KMS-11 (cell line): ENCODE results near the gene SLC6A6.

Experiments used
- H2AFZ ChIP-seq: fragments of 200-600 bp; sonication (generic); 2 replicates; pipeline ENCODE4 v1.6.1; 2016; ENCODE audit warnings: antibody characterized with exemption, mixed run types, low read depth
- H3K27ac ChIP-seq: fragments of 200-600 bp; sonication (generic); 2 replicates; pipeline ENCODE4 v1.6.1; 2016; ENCODE audit warnings: mild to moderate bottlenecking, mixed run types
- H3K27me3 ChIP-seq: fragments of 200-600 bp; sonication (generic); 2 replicates; pipeline ENCODE4 v1.6.1; 2017; ENCODE audit warnings: mild to moderate bottlenecking, low read depth, mixed run types, moderate library complexity; ENCODE audit not compliant: insufficient read depth
- H3K36me3 ChIP-seq: fragments of 200-600 bp; sonication (generic); 2 replicates; pipeline ENCODE4 v1.6.1; 2017; ENCODE audit warnings: mild to moderate bottlenecking, mixed run types; ENCODE audit not compliant: insufficient read depth
- H3K4me1 ChIP-seq: fragments of 200-600 bp; sonication (generic); 2 replicates; pipeline ENCODE4 v1.6.1; 2016; ENCODE audit warnings: mild to moderate bottlenecking, low read depth, mixed run types; ENCODE audit not compliant: poor library complexity, severe bottlenecking
- H3K4me2 ChIP-seq: fragments of 200-600 bp; sonication (generic); 2 replicates; pipeline ENCODE4 v1.7.0; 2016; ENCODE audit warnings: mild to moderate bottlenecking, mixed run types
- H3K4me3 ChIP-seq: fragments of 200-600 bp; sonication (generic); IDR thresholded peaks from 2 replicates; pipeline ENCODE4 v1.6.1; 2017; ENCODE audit warnings: low read depth, low read length, mixed read lengths; ENCODE audit not compliant: insufficient read depth
- H3K79me2 ChIP-seq: fragments of 200-600 bp; sonication (generic); 2 replicates; pipeline ENCODE4 v1.6.1; 2016; ENCODE audit warnings: low read depth, mixed run types; ENCODE audit not compliant: insufficient read depth
- H3K9ac ChIP-seq: fragments of 200-600 bp; sonication (generic); 2 replicates; pipeline ENCODE4 v1.6.1; 2016; ENCODE audit warnings: mild to moderate bottlenecking, mixed run types
- H4K20me1 ChIP-seq: fragments of 200-600 bp; sonication (generic); 2 replicates; pipeline ENCODE4 v1.6.1; 2016; ENCODE audit warnings: mild to moderate bottlenecking, mixed run types; ENCODE audit not compliant: insufficient read depth
- CTCF ChIP-seq: fragments of 200-600 bp; sonication (generic); conservative IDR thresholded peaks from 2 replicates; pipeline ENCODE4 v1.6.1; 2017; ENCODE audit warnings: low read depth, mild to moderate bottlenecking, antibody characterized with exemption, low read length, moderate library complexity, mixed read lengths

Gene SLC6A6

GRCh38 chr3:14536055-14536815 lies 133.8 kb downstream of the SLC6A6 start:
- no peak overlapping the region for H3K4me2 ChIP-seq
- H2AFZ ChIP-seq, result no peak overlapping the region
- no peak overlapping the region for H3K4me3 ChIP-seq
- H4K20me1 ChIP-seq, result no peaks in the 10 kb centered on the region
- no peak for TF ChIP-seq CTCF
- no peaks in the 10 kb centered on the region for H3K79me2 ChIP-seq
- H3K4me1 ChIP-seq, result no peaks in the 10 kb centered on the region
- no peaks in the 10 kb centered on the region for H3K36me3 ChIP-seq
- H3K27ac ChIP-seq, result no peak overlapping the region
- no peaks in the 10 kb centered on the region for H3K27me3 ChIP-seq
- no peak overlapping the region for H3K9ac ChIP-seq

GRCh38 chr3:14536837-14537589 lies 134.6 kb downstream of the SLC6A6 start:
- no peak overlapping the region for H3K4me3 ChIP-seq
- no peak overlapping the region for H3K4me2 ChIP-seq
- no peak overlapping the region for H3K9ac ChIP-seq
- no peaks in the 10 kb centered on the region for H3K4me1 ChIP-seq
- H3K79me2 ChIP-seq, result no peaks in the 10 kb centered on the region
- H4K20me1 ChIP-seq, result no peaks in the 10 kb centered on the region
- H3K36me3 ChIP-seq, result no peaks in the 10 kb centered on the region
- no peak for TF ChIP-seq CTCF
- no peaks in the 10 kb centered on the region for H3K27me3 ChIP-seq
- H3K27ac ChIP-seq, result no peak overlapping the region
- no peak overlapping the region for H2AFZ ChIP-seq

- H3K27me3 ChIP-seq, result no peaks in the 10 kb centered on the region
- no peak overlapping the region for H3K27ac ChIP-seq
- H3K9ac ChIP-seq, result no peak overlapping the region
- H3K79me2 ChIP-seq, result no peaks in the 10 kb centered on the region
- H2AFZ ChIP-seq, result no peak overlapping the region
- no peak overlapping the region for H3K4me3 ChIP-seq
- no peak overlapping the region for H3K4me2 ChIP-seq
- no peak for TF ChIP-seq CTCF
- no peaks in the 10 kb centered on the region for H4K20me1 ChIP-seq
- no peaks in the 10 kb centered on the region for H3K36me3 ChIP-seq
- H3K4me1 ChIP-seq, result no peaks in the 10 kb centered on the region
These were observed 135.4 kb downstream of the SLC6A6 start for GRCh38 chr3:14537590-14538450.

GRCh38 chr3:14538451-14539088 lies 136.2 kb downstream of the SLC6A6 start:
- no peaks in the 10 kb centered on the region for H4K20me1 ChIP-seq
- H3K79me2 ChIP-seq, result no peaks in the 10 kb centered on the region
- H3K36me3 ChIP-seq, result no peaks in the 10 kb centered on the region
- H3K27ac ChIP-seq, result no peak overlapping the region
- H3K4me2 ChIP-seq, result no peak overlapping the region
- H3K27me3 ChIP-seq, result no peaks in the 10 kb centered on the region
- H3K4me3 ChIP-seq, result no peak overlapping the region
- H3K4me1 ChIP-seq, result no peaks in the 10 kb centered on the region
- no peak overlapping the region for H3K9ac ChIP-seq
- no peak overlapping the region for H2AFZ ChIP-seq
- no peak for TF ChIP-seq CTCF
